HepG2 (cell line): Measurements from ENCODE around the gene SOBP. TPM values are rescaled to one million over a fixed set of nuclear protein-coding genes. Genes with fewer than 3 reads are reported as not detected.

Source experiments
- ATAC-seq: fragments of 200-7000 bp; cut with Tn5 transposase; 3 replicates; pipeline ENCODE4 v1.9.1; 2020; ENCODE audit warnings: mild to moderate bottlenecking, moderate library complexity
- BruUV-seq: library from RNA; stranded (reverse); fragments of 400-500 nt; replicated peaks from 2 replicates; lab custom pipeline; 2021; lab: Mats Ljungman, UMichigan
- CTCF ChIA-PET: fragments of 300-600 bp; formaldehyde crosslinking; extraction: SDS; loops from one replicate; lab custom pipeline; 2021; ENCODE audit warnings: low total read pairs, inconsistent platforms, low intra/inter-chr PET ratio; lab: Yijun Ruan, JAX
- POLR2A ChIA-PET: fragments of 350-600 bp; sonication (Branson Sonifier 250); formaldehyde crosslinking; loops from one replicate; lab custom pipeline; 2020; ENCODE audit warnings: antibody characterized with exemption, inconsistent platforms; lab: Yijun Ruan, JAX
- DNase-seq: peaks from one replicate; pipeline ENCODE4 v3.0.0-alpha.2; 2015; ENCODE audit warnings: low spot score
- FAIRE-seq: peaks from 3 replicates; lab custom pipeline; 2011; peaks lifted over from hg19 to GRCh38; lab: Jason Lieb, UNC
- H2AFZ ChIP-seq: one replicate; pipeline ENCODE4 v1.6.1; 2011; ENCODE audit warnings: low read length, inconsistent platforms
- H3K27ac ChIP-seq: fragments of 300-600 bp; 3 replicates; pipeline ENCODE4 v1.8.0; 2011; ENCODE audit warnings: mixed run types, mild to moderate bottlenecking, mixed read lengths, low read length, inconsistent platforms; ENCODE audit not compliant: insufficient read depth; ENCODE audit errors: extremely low read length
- H3K27me3 ChIP-seq, 2 experiments: fragments of 200-600 bp in 1 of 2; 2 replicates in 1 of 2; 3 replicates in 1 of 2; pipeline versions ENCODE4 v1.6.0 to v1.8.0; 2011; ENCODE audit warnings: low read length in 2 of 2, mild to moderate bottlenecking in 2 of 2, moderate library complexity in 2 of 2, inconsistent platforms in 1 of 2; ENCODE audit not compliant: insufficient read depth in 2 of 2, control insufficient read depth in 1 of 2
- H3K36me3 ChIP-seq, 2 experiments: fragments of 200-600 bp in 1 of 2; replicated peaks in 1 of 2; 2 replicates in 1 of 2; 3 replicates in 1 of 2; pipeline versions ENCODE4 v1.5.1 to v1.8.0; 2011; ENCODE audit warnings: low read length in 2 of 2, inconsistent platforms in 1 of 2; ENCODE audit not compliant: insufficient read depth in 2 of 2, control insufficient read depth in 1 of 2
- H3K4me1 ChIP-seq: 2 replicates; pipeline ENCODE4 v1.5.1; 2012; ENCODE audit warnings: low read length, inconsistent platforms; ENCODE audit not compliant: insufficient read depth
- H3K4me2 ChIP-seq: 2 replicates; pipeline ENCODE4 v1.6.0; 2011; ENCODE audit warnings: low read depth, low read length, inconsistent platforms
- H3K4me3 ChIP-seq, 3 experiments: fragments of 200-600 bp in 1 of 3; sonication (generic), shearing (Covaris generic) in 1 of 3; replicated peaks in 1 of 3; 2 replicates each; pipeline ENCODE4 v1.5.1; 2011 to 2016; ENCODE audit warnings: low read length in 3 of 3, inconsistent platforms in 2 of 3, low read depth in 2 of 3, mild to moderate bottlenecking in 2 of 3, control low read depth in 1 of 3, mixed read lengths in 1 of 3; ENCODE audit not compliant: insufficient read depth in 1 of 3
- H3K79me2 ChIP-seq: one replicate; pipeline ENCODE4 v1.6.1; 2011; ENCODE audit warnings: low read length, inconsistent platforms; ENCODE audit not compliant: insufficient read depth
- H3K9ac ChIP-seq: 2 replicates; pipeline ENCODE4 v1.6.0; 2011; ENCODE audit warnings: mild to moderate bottlenecking, low read depth, low read length, inconsistent platforms; ENCODE audit not compliant: insufficient read depth
- H3K9me3 ChIP-seq: 2 replicates; pipeline ENCODE4 v1.5.1; 2012; ENCODE audit warnings: mild to moderate bottlenecking, low read length
- H4K20me1 ChIP-seq: 2 replicates; pipeline ENCODE4 v1.6.0; 2011; ENCODE audit warnings: inconsistent platforms, mild to moderate bottlenecking, low read length, moderate library complexity; ENCODE audit not compliant: insufficient read depth
- CBFB ChIP-seq: sonication (generic); formaldehyde crosslinking; IDR thresholded peaks from 2 replicates; pipeline ENCODE4 v1.4.0; 2020; ENCODE audit warnings: missing genetic modification reagents
- HOXA9 ChIP-seq: sonication (generic); formaldehyde crosslinking; IDR thresholded peaks from 2 replicates; pipeline ENCODE4 v1.8.1; 2022; ENCODE audit warnings: missing genetic modification reagents, mild to moderate bottlenecking, moderate library complexity, borderline replicate concordance
- NR3C1 ChIP-seq: sonication (generic); formaldehyde crosslinking; IDR thresholded peaks from 2 replicates; pipeline ENCODE4 v1.4.0; 2020; ENCODE audit warnings: missing genetic modification reagents
- SRSF1 ChIP-seq: fragments of 200-400 bp; formaldehyde crosslinking; optimal IDR thresholded peaks from 2 replicates; pipeline ENCODE3; 2017; ENCODE audit warnings: mild to moderate bottlenecking, low read depth, low read length, moderate library complexity
- ZNF543 ChIP-seq: sonication (generic); formaldehyde crosslinking; IDR thresholded peaks from 2 replicates; pipeline ENCODE4 v1.4.0; 2020; ENCODE audit warnings: mild to moderate bottlenecking, missing genetic modification reagents
- WGBS: methylation state at CpG from one replicate; pipeline ENCODE4 v1.1.6; 2017; ENCODE audit warnings: low lambda C conversion rate; 5-methylcytosine and 5-hydroxymethylcytosine counted together
- in situ Hi-C: cut with HindIII; loops from 2 replicates; pipeline ENCODE4 v1.10.0; 2017; ENCODE audit warnings: low pct_unique_long_range_greater_than_20kb; ENCODE audit not compliant: extremely low pct_ligation_motif_present
- intact Hi-C: fragments of 100-400 bp; cut with micrococcal nuclease; formaldehyde crosslinking; loops from one replicate; pipeline ENCODE4 v1.10.0; 2022; ENCODE audit not compliant: unreplicated experiment
- polyA plus RNA-seq, 8 experiments: library from polyadenylated mRNA; depleted of rRNA in 3 of 8; stranded (reverse) in 7 of 8; unstranded in 1 of 8; fragments of >200 nt; fragmentation: Illumina TruSeq in 4 of 8; extraction: Trizol in 4 of 8; gene quantifications; 2 replicates each; pipeline versions ENCODE4 v1.2.1 to v1.2.3, GENCODE V29; 2011 to 2016; ENCODE audit warnings: low read depth in 4 of 8, missing spikeins in 1 of 8, mixed read lengths in 1 of 8; ENCODE audit not compliant: insufficient read depth in 1 of 8
- total RNA-seq, 5 experiments: library from RNA; depleted of rRNA; stranded (reverse); fragments of >200 nt; fragmentation: Illumina TruSeq; extraction: Trizol; gene quantifications; 2 replicates each; pipeline ENCODE4 v1.2.3, GENCODE V29; 2016; ENCODE audit warnings: low read depth in 1 of 5
- TF ChIP-seq, protein P1 (sequence below): IDR thresholded peaks from 2 replicates; pipeline ENCODE4 v1.6.1; 2018; ENCODE audit warnings: missing genetic modification reagents, mild to moderate bottlenecking, missing compliant biosample characterization
- TF ChIP-seq, protein P2 (sequence below): sonication (generic); formaldehyde crosslinking; IDR thresholded peaks from 2 replicates; pipeline ENCODE4 v1.5.1; 2020; ENCODE audit warnings: mild to moderate bottlenecking, moderate library complexity, missing genetic modification reagents

The SOBP gene
- total and polyA plus RNA-seq, 2 of the 13 experiments (the other 11 are each of a cell fraction or from before 2014, with no cell fraction given), result 1.5 to 6.9 TPM

DNA sequence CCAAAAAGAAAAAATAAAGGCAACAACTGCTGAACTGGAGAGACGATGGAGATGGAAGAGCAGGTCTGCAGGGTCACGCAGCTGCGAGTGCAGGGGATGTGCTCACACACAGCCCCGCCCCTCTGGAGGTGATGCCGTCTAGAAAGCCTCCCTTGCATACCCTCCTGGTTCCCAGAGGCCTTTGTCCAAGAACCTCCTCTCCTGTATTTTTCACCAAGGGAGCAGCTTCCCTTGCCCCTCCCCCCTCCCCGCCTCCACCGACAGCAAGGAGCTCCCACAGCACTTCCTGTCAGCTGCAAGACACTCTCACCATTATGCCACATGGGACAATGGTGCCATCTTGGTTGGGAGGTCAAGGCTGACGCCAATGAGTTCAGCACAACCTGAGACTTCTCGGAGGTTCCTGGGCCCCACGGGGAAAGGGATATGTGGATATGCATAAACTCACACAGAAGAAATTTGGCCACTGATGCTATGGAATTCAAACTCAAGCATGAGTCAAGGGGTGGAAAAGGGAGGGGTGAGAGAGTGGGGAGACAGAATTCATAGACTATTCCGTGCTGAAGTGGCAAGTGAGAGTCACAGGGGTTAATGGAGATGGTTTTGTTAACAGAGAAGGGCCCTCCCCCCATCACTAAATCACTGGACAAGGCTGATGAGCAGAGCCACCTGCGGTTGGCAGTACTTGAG lies 201.3 kb downstream of the SOBP start (continued):
- TF ChIP-seq, protein P1, sequence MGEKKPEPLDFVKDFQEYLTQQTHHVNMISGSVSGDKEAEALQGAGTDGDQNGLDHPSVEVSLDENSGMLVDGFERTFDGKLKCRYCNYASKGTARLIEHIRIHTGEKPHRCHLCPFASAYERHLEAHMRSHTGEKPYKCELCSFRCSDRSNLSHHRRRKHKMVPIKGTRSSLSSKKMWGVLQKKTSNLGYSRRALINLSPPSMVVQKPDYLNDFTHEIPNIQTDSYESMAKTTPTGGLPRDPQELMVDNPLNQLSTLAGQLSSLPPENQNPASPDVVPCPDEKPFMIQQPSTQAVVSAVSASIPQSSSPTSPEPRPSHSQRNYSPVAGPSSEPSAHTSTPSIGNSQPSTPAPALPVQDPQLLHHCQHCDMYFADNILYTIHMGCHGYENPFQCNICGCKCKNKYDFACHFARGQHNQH (CRISPR knock-in tag), result no peak
- TF ChIP-seq, all 625 proteins: peak for 0

DNA sequence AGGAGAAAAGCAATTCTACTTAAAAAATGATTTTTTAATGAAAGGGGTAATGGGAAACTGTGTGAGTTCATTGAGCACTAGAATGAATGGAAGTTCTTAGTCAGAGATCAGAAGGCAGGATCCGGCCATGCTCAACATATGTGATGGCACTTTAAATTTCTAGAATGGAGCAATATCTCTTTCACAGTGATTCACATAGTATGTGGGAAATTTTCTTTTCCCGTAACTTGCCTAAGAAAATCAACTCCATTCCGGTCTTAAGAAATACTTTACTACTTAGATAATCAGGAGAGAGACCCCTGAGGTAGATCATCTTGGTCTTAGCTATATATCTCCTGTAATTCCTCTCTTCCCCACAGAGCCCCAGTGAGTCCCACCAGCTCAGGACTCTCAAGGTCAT lies 202.4 kb downstream of the SOBP start:
- no peaks in the 10 kb centered on the region for H4K20me1 ChIP-seq
- in situ Hi-C loops (no loop called here), intact Hi-C loops (no loop called here)
- ATAC-seq (peak; percentile 61; the same call in 2 of the 3 replicates), FAIRE-seq (no peak), DNase-seq (no peak)
- H3K4me1 ChIP-seq, result no peaks in the 10 kb centered on the region
- H3K36me3 ChIP-seq, result no peaks in the 10 kb centered on the region
- H3K9ac ChIP-seq, result no peak overlapping the region
- WGBS, result 32% methylated on average over 3 of the region's 3 CpGs
- H2AFZ ChIP-seq, result no peak overlapping the region
- H3K27ac ChIP-seq, result no peak overlapping the region
- BruUV-seq, result no TSS peak
- H3K79me2 ChIP-seq, result no peaks in the 10 kb centered on the region
- no peak overlapping the region for H3K4me2 ChIP-seq
- peaks cover 0 to 14% of the 10 kb centered on the region in 2 experiments for H3K27me3 ChIP-seq
- no peaks in the 10 kb centered on the region for H3K9me3 ChIP-seq
- no peak for TF ChIP-seq CBFB
- H3K4me3 ChIP-seq, result no peak overlapping the region
- CTCF ChIA-PET, result no interaction called here
- POLR2A ChIA-PET, result no interaction called here

DNA sequence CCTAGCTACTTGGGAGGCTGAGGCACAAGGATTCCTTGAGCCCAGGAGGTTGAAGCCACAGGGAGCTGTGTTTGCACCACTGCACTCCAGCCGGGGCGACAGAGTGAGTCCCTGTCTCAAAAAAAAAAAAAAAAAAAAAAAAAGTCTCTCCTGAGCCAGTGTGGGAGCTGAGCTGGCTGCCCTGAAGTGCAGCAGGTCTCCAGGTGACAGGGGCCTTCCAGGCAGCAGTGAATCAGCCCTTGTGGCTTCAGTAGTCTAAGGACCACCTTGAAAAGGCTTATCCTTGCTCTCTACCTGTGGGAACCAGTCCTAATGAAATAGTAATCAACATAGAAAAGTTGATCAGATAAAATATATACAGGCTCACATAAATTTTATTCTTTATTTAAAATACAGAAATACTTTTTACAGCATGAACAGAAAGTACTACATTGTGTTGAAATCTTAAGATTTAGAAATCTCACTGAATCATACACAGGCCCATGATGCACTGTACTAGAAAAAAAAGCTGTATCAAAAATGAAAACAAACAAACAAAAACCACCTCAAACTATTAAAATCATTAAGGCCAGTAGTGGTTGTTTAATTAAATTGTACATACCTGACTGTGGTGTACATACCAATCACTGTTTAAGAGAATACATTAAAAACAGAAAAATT lies 205.3 kb downstream of the SOBP start:
- intact Hi-C loops, result no loop called here
- BruUV-seq, result no TSS peak
- Histone ChIP-seq H3K27ac (no peak overlapping the region), H4K20me1 (no peaks in the 10 kb centered on the region), H3K4me2 (no peak overlapping the region), H3K79me2 (no peaks in the 10 kb centered on the region), H3K9me3 (no peaks in the 10 kb centered on the region), H3K4me1 (peaks cover 11% of the 10 kb centered on the region), H3K4me3 (no peak overlapping the region), H3K9ac (no peak overlapping the region), H3K36me3 (no peaks in the 10 kb centered on the region), H2AFZ (no peak overlapping the region), H3K27me3 (peaks cover 2 to 21% of the 10 kb centered on the region in 2 experiments; a peak in 3 of 5 replicates)
- CTCF ChIA-PET, result no interaction called here
- in situ Hi-C loops, result no loop called here
- 45% methylated on average over 2 of the region's 2 CpGs for WGBS
- FAIRE-seq (no peak), ATAC-seq (no peak), DNase-seq (no peak)
- POLR2A ChIA-PET, result no interaction called here
- TF ChIP-seq HOXA9 (CRISPR knock-in tag) (no peak), SRSF1 (no peak), ZNF543 (no peak), NR3C1 (CRISPR knock-in tag) (no peak)
- TF ChIP-seq, protein P2, sequence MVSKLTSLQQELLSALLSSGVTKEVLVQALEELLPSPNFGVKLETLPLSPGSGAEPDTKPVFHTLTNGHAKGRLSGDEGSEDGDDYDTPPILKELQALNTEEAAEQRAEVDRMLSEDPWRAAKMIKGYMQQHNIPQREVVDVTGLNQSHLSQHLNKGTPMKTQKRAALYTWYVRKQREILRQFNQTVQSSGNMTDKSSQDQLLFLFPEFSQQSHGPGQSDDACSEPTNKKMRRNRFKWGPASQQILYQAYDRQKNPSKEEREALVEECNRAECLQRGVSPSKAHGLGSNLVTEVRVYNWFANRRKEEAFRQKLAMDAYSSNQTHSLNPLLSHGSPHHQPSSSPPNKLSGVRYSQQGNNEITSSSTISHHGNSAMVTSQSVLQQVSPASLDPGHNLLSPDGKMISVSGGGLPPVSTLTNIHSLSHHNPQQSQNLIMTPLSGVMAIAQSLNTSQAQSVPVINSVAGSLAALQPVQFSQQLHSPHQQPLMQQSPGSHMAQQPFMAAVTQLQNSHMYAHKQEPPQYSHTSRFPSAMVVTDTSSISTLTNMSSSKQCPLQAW, result no peak
